SK-N-SH (cell line): ENCODE data around the gene CELF2. TPM values are rescaled to one million over a fixed set of nuclear protein-coding genes. Genes with fewer than 3 reads are reported as not detected.

Source experiments
- CTCF ChIA-PET: fragments of 300-600, 350-600 bp; formaldehyde crosslinking; extraction: SDS; loops from one replicate; lab custom pipeline; 2021; lab: Yijun Ruan, JAX
- POLR2A ChIA-PET: fragments of 350-600 bp; sonication (Branson Sonifier 250); formaldehyde crosslinking; extraction: SDS; loops from one replicate; lab custom pipeline; 2020; ENCODE audit warnings: antibody characterized with exemption, inconsistent platforms; lab: Yijun Ruan, JAX
- DNase-seq: peaks from one replicate; pipeline ENCODE4 v3.0.0; 2012
- H2AFZ ChIP-seq: fragments of 200-600 bp; sonication (generic); 2 replicates; pipeline ENCODE4 v1.8.1; 2016; ENCODE audit warnings: antibody characterized with exemption, mild to moderate bottlenecking, low read depth
- H3F3A ChIP-seq: fragments of 200-600 bp; sonication (generic); replicated peaks from 2 replicates; pipeline ENCODE3; 2016; ENCODE audit warnings: antibody characterized with exemption, mild to moderate bottlenecking; ENCODE audit not compliant: insufficient read depth
- H3K27ac ChIP-seq, 2 experiments: fragments of 200-500 bp in 1 of 2; fragments of 200-600 bp in 1 of 2; sonication (Bioruptor generic) in 1 of 2; sonication (generic), shearing (Covaris generic) in 1 of 2; 2 replicates each; pipeline versions ENCODE4 v1.5.1 to v1.6.1; 2014 to 2016; ENCODE audit warnings: low read depth in 2 of 2, inconsistent platforms in 1 of 2, low read length in 1 of 2, mild to moderate bottlenecking in 1 of 2, mixed read lengths in 1 of 2
- H3K27me3 ChIP-seq: fragments of 200-600 bp; sonication (generic), shearing (Covaris generic); 2 replicates; pipeline ENCODE4 v1.6.1; 2016; ENCODE audit warnings: mixed run types; ENCODE audit not compliant: insufficient read depth
- H3K36me3 ChIP-seq, 2 experiments: fragments of 200-500 bp in 1 of 2; fragments of 200-600 bp in 1 of 2; sonication (Bioruptor generic) in 1 of 2; sonication (generic) in 1 of 2; replicated peaks in 1 of 2; 2 replicates each; pipeline versions ENCODE3 to v1.5.1; 2014 to 2016; ENCODE audit warnings: low read length in 1 of 2, mild to moderate bottlenecking in 1 of 2; ENCODE audit not compliant: insufficient read depth in 2 of 2, control insufficient read depth in 1 of 2
- H3K4me1 ChIP-seq, 2 experiments: fragments of 200-500 bp in 1 of 2; fragments of 200-600 bp in 1 of 2; sonication (Bioruptor generic) in 1 of 2; sonication (generic), shearing (Covaris generic) in 1 of 2; 2 replicates each; pipeline versions ENCODE4 v1.5.1 to v1.6.1; 2014 to 2016; ENCODE audit warnings: low read depth in 1 of 2, low read length in 1 of 2, mixed run types in 1 of 2; ENCODE audit not compliant: insufficient read depth in 2 of 2, control insufficient read depth in 1 of 2
- H3K4me2 ChIP-seq: fragments of 200-600 bp; sonication (generic), shearing (Covaris generic); 2 replicates; pipeline ENCODE4 v1.6.1; 2017; ENCODE audit warnings: mixed run types
- H3K4me3 ChIP-seq, 2 experiments: fragments of 200-500 bp in 1 of 2; fragments of 200-600 bp in 1 of 2; sonication (Bioruptor generic) in 1 of 2; sonication (generic), shearing (Covaris generic) in 1 of 2; 2 replicates each; pipeline versions ENCODE4 v1.5.1 to v1.8.1; 2014 to 2016; ENCODE audit warnings: low read depth in 2 of 2, inconsistent platforms in 1 of 2, low read length in 1 of 2, mild to moderate bottlenecking in 1 of 2, mixed read lengths in 1 of 2, moderate library complexity in 1 of 2
- H3K79me2 ChIP-seq: fragments of 200-600 bp; sonication (generic); 2 replicates; pipeline ENCODE4 v1.8.1; 2017; ENCODE audit warnings: mild to moderate bottlenecking; ENCODE audit not compliant: insufficient read depth
- H3K9ac ChIP-seq: fragments of 200-600 bp; sonication (generic); 2 replicates; pipeline ENCODE4 v1.6.1; 2017; ENCODE audit warnings: mixed run types
- H3K9me2 ChIP-seq: fragments of 200-600 bp; sonication (generic); 2 replicates; pipeline ENCODE4 v1.6.1; 2017; ENCODE audit warnings: mixed run types
- H3K9me3 ChIP-seq: fragments of 200-600 bp; sonication (generic); 2 replicates; pipeline ENCODE4 v1.6.1; 2017; ENCODE audit warnings: mixed run types, mild to moderate bottlenecking, moderate library complexity
- H4K20me1 ChIP-seq: fragments of 200-600 bp; sonication (generic); 2 replicates; pipeline ENCODE4 v1.6.1; 2017; ENCODE audit warnings: mild to moderate bottlenecking, mixed run types; ENCODE audit not compliant: insufficient read depth
- ELF1 ChIP-seq: IDR thresholded peaks from 2 replicates; pipeline ENCODE4 v1.4.0; 2012
- EP300 ChIP-seq, 2 experiments: IDR thresholded peaks; 2 replicates each; pipeline versions ENCODE4 v1.4.0 to v1.6.1; 2012; ENCODE audit warnings: borderline replicate concordance in 1 of 2, low read depth in 1 of 2, low read length in 1 of 2
- FOXJ3 ChIP-seq: sonication (generic); formaldehyde crosslinking; IDR thresholded peaks from 2 replicates; pipeline ENCODE4 v1.5.1; 2020; ENCODE audit warnings: mild to moderate bottlenecking, missing genetic modification reagents
- GATA2 ChIP-seq: sonication (generic); formaldehyde crosslinking; IDR thresholded peaks from 2 replicates; pipeline ENCODE4 v1.5.0; 2020; ENCODE audit warnings: mild to moderate bottlenecking, missing genetic modification reagents
- MAX ChIP-seq: IDR thresholded peaks from 2 replicates; pipeline ENCODE4 v1.4.0; 2012; ENCODE audit warnings: low read depth
- NRF1 ChIP-seq: IDR thresholded peaks from 2 replicates; pipeline ENCODE4 v1.6.1; 2012; ENCODE audit warnings: low read depth, mild to moderate bottlenecking, low read length
- POLR2AphosphoS5 ChIP-seq: IDR thresholded peaks from 2 replicates; pipeline ENCODE4 v1.6.1; 2012; ENCODE audit warnings: low read depth, low read length
- RCOR1 ChIP-seq: fragments of 150-350 bp; IDR thresholded peaks from 2 replicates; pipeline ENCODE4 v1.6.1; 2017; ENCODE audit warnings: antibody characterized with exemption, low read length
- REST ChIP-seq: IDR thresholded peaks from 2 replicates; pipeline ENCODE4 v1.6.1; 2012; ENCODE audit warnings: mild to moderate bottlenecking, low read depth, low read length, moderate library complexity
- RFX5 ChIP-seq: IDR thresholded peaks from 2 replicates; pipeline ENCODE4 v1.6.1; 2012; ENCODE audit warnings: mild to moderate bottlenecking, improper control_type of control experiment, low read length
- RXRA ChIP-seq: IDR thresholded peaks from 2 replicates; pipeline ENCODE4 v1.4.0; 2012; ENCODE audit warnings: low read depth, mild to moderate bottlenecking, borderline replicate concordance
- SIN3A ChIP-seq: IDR thresholded peaks from 2 replicates; pipeline ENCODE4 v1.6.1; 2012; ENCODE audit warnings: low read depth, mild to moderate bottlenecking, low read length, moderate library complexity, borderline replicate concordance
- SMC3 ChIP-seq: IDR thresholded peaks from 2 replicates; pipeline ENCODE4 v1.6.1; 2012; ENCODE audit warnings: low read depth, low read length, improper control_type of control experiment
- TAF1 ChIP-seq: IDR thresholded peaks from 2 replicates; pipeline ENCODE4 v1.6.1; 2012; ENCODE audit warnings: low read depth, mild to moderate bottlenecking, low read length, moderate library complexity, borderline replicate concordance
- TCF12 ChIP-seq: IDR thresholded peaks from 2 replicates; pipeline ENCODE4 v1.4.0; 2012
- WGBS: methylation state at CpG from one replicate; pipeline ENCODE4 v1.1.6; 2017; ENCODE audit warnings: low lambda C conversion rate; 5-methylcytosine and 5-hydroxymethylcytosine counted together
- polyA plus RNA-seq, 3 experiments: library from polyadenylated mRNA; depleted of rRNA; stranded (reverse); fragments of >200 nt; gene quantifications; 2 replicates each; pipeline ENCODE4 v1.2.3, GENCODE V29; 2012
- TF ChIP-seq, protein P1 (sequence below): fragments of 200-600 bp; sonication (generic); IDR thresholded peaks from 2 replicates; pipeline ENCODE4 v1.6.1; 2017; ENCODE audit warnings: antibody characterized with exemption, mild to moderate bottlenecking, moderate library complexity
- TF ChIP-seq, protein P2 (sequence below): IDR thresholded peaks from 2 replicates; pipeline ENCODE4 v1.4.0; 2012; ENCODE audit warnings: low read depth, borderline replicate concordance

Gene CELF2
- polyA plus RNA-seq, 1 of the 3 experiments (the other 2 are of a cell fraction), result 0.03 TPM

GRCh38 chr10:11284291-11285085 lies 266.8 kb downstream of the CELF2 start:
- ChIA-PET CTCF (no interaction called here), POLR2A (no interaction called here)
- Histone ChIP-seq H3K27me3 (no peaks in the 10 kb centered on the region), H3K4me1 (no peaks in the 10 kb centered on the region), H3F3A (no peaks in the 10 kb centered on the region), H3K4me3 (no peak overlapping the region), H3K9me2 (no peaks in the 10 kb centered on the region), H3K27ac (no peak overlapping the region), H3K4me2 (no peak overlapping the region), H3K36me3 (no peaks in the 10 kb centered on the region), H3K9me3 (no peaks in the 10 kb centered on the region), H2AFZ (no peak overlapping the region), H4K20me1 (no peaks in the 10 kb centered on the region), H3K79me2 (no peaks in the 10 kb centered on the region), H3K9ac (no peak overlapping the region)
- 57% methylated on average over 7 of the region's 7 CpGs for WGBS
- no peak for DNase-seq
- no peak for TF ChIP-seq EP300 (IDR thresholded peaks at IDR 0.05; ENCODE audit: borderline replicate concordance in 1 of 2, low read depth in 1 of 2, low read length in 1 of 2)
- TF ChIP-seq REST, result no peak
- no peak for TF ChIP-seq RFX5
- no peak for TF ChIP-seq RXRA
- no peak for TF ChIP-seq TCF12
- TF ChIP-seq SIN3A, result no peak
- TF ChIP-seq, protein P1, sequence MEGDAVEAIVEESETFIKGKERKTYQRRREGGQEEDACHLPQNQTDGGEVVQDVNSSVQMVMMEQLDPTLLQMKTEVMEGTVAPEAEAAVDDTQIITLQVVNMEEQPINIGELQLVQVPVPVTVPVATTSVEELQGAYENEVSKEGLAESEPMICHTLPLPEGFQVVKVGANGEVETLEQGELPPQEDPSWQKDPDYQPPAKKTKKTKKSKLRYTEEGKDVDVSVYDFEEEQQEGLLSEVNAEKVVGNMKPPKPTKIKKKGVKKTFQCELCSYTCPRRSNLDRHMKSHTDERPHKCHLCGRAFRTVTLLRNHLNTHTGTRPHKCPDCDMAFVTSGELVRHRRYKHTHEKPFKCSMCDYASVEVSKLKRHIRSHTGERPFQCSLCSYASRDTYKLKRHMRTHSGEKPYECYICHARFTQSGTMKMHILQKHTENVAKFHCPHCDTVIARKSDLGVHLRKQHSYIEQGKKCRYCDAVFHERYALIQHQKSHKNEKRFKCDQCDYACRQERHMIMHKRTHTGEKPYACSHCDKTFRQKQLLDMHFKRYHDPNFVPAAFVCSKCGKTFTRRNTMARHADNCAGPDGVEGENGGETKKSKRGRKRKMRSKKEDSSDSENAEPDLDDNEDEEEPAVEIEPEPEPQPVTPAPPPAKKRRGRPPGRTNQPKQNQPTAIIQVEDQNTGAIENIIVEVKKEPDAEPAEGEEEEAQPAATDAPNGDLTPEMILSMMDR, result no peak
- TF ChIP-seq SMC3, result no peak
- TF ChIP-seq FOXJ3 (CRISPR knock-in tag), result no peak
- TF ChIP-seq MAX, result no peak
- TF ChIP-seq, protein P2, sequence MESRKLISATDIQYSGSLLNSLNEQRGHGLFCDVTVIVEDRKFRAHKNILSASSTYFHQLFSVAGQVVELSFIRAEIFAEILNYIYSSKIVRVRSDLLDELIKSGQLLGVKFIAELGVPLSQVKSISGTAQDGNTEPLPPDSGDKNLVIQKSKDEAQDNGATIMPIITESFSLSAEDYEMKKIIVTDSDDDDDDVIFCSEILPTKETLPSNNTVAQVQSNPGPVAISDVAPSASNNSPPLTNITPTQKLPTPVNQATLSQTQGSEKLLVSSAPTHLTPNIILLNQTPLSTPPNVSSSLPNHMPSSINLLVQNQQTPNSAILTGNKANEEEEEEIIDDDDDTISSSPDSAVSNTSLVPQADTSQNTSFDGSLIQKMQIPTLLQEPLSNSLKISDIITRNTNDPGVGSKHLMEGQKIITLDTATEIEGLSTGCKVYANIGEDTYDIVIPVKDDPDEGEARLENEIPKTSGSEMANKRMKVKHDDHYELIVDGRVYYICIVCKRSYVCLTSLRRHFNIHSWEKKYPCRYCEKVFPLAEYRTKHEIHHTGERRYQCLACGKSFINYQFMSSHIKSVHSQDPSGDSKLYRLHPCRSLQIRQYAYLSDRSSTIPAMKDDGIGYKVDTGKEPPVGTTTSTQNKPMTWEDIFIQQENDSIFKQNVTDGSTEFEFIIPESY, result no peak
- no peak for TF ChIP-seq ELF1
- TF ChIP-seq NRF1, result no peak
- no peak for TF ChIP-seq RCOR1
- TF ChIP-seq TAF1, result no peak
- TF ChIP-seq GATA2 (CRISPR knock-in tag), result no peak
- no peak for TF ChIP-seq POLR2AphosphoS5
